ENCODE measurements around the gene SLC16A7.

DNA sequence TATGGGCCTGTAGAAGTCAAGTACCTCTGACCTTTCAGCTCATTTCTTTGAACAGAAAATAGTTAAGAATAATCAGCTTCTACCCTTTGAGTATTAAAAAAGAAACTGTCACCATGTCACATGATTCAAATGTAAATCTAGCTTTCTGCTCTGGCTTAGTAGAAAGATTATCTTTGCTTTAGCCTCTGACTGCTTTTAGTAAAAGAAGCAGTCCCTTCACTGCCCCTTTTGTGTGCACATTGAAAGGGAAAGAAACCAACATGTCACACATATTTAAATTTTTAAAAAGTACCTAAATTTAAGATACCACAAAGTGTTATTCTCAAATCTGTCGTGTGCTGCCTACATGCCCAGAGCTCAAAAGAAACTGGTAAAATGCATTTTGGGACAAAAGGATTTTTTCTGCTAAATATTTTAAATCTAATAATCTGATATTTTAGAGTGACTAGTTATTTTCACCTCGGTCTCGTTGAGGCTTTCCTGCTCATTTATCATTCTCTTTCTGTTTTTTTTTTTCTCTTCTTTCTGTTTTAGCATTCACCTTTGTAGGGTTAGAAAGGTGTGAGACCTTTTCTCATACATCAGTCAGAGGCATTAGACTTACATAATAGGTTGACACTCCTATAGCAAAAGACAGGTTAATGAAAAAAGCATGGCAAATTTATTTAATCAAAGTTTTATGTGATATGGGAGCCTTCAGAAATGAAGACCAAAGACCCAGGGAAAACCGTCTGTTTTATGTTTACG, 41.3 kb downstream of the SLC16A7 start:
- TF ChIP-seq SUZ12 (IDR thresholded peaks at IDR 0.05; ENCODE audit: extremely low read depth, insufficient read depth, insufficient read length) (no peak), YY1 (IDR thresholded peaks at IDR 0.05; ENCODE audit: insufficient read depth, insufficient read length) (no peak)
